ENCODE data around the gene PLAAT3.

- TF ChIP-seq, protein P1, sequence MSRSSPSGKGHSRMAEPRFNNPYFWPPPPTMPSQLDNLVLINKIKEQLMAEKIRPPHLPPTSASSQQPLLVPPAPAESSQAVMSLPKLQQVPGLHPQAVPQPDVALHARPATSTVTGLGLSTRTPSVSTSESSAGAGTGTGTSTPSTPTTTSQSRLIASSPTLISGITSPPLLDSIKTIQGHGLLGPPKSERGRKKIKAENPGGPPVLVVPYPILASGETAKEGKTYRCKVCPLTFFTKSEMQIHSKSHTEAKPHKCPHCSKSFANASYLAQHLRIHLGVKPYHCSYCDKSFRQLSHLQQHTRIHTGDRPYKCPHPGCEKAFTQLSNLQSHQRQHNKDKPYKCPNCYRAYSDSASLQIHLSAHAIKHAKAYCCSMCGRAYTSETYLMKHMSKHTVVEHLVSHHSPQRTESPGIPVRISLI (tag by site-specific recombination; IDR thresholded peaks at IDR 0.05) = no peak
- TF ChIP-seq REST (tag by site-specific recombination; IDR thresholded peaks at IDR 0.05) = no peak
- TF ChIP-seq ZNF610 (tag by site-specific recombination; IDR thresholded peaks at IDR 0.05; ENCODE audit: borderline replicate concordance) = no peak
- TF ChIP-seq TCF7L2 (IDR thresholded peaks at IDR 0.05; ENCODE audit: borderline replicate concordance, low read depth, low read length) = no peak
- TF ChIP-seq, protein P2, sequence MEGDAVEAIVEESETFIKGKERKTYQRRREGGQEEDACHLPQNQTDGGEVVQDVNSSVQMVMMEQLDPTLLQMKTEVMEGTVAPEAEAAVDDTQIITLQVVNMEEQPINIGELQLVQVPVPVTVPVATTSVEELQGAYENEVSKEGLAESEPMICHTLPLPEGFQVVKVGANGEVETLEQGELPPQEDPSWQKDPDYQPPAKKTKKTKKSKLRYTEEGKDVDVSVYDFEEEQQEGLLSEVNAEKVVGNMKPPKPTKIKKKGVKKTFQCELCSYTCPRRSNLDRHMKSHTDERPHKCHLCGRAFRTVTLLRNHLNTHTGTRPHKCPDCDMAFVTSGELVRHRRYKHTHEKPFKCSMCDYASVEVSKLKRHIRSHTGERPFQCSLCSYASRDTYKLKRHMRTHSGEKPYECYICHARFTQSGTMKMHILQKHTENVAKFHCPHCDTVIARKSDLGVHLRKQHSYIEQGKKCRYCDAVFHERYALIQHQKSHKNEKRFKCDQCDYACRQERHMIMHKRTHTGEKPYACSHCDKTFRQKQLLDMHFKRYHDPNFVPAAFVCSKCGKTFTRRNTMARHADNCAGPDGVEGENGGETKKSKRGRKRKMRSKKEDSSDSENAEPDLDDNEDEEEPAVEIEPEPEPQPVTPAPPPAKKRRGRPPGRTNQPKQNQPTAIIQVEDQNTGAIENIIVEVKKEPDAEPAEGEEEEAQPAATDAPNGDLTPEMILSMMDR (tag by site-specific recombination; IDR thresholded peaks at IDR 0.05) = no peak
- TF ChIP-seq INSM2 (tag by site-specific recombination; IDR thresholded peaks at IDR 0.05) = no peak
- TF ChIP-seq MEIS1 (CRISPR knock-in tag; IDR thresholded peaks at IDR 0.05; ENCODE audit: borderline replicate concordance) = no peak
- TF ChIP-seq ZNF558 (tag by site-specific recombination; IDR thresholded peaks at IDR 0.05) = no peak
- no peak for TF ChIP-seq ZNF202 (tag by site-specific recombination; IDR thresholded peaks at IDR 0.05; ENCODE audit: borderline replicate concordance)
- TF ChIP-seq, protein P3, sequence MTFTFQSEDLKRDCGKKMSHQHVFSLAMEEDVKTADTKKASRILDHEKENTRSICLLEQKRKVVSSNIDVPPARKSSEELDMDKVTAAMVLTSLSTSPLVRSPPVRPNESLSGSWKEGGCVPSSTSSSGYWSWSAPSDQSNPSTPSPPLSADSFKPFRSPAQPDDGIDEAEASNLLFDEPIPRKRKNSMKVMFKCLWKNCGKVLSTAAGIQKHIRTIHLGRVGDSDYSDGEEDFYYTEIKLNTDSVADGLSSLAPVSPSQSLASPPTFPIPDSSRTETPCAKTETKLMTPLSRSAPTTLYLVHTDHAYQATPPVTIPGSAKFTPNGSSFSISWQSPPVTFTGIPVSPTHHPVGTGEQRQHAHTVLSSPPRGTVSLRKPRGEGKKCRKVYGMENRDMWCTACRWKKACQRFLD (tag by site-specific recombination; IDR thresholded peaks at IDR 0.05) = no peak
- TF ChIP-seq ZFP3 (tag by site-specific recombination; IDR thresholded peaks at IDR 0.05; ENCODE audit: low read depth) = no peak
- no peak for TF ChIP-seq ZNF274 (IDR thresholded peaks at IDR 0.05; ENCODE audit: low read length)
- TF ChIP-seq ZNF274 (tag by site-specific recombination; IDR thresholded peaks at IDR 0.05; ENCODE audit: borderline replicate concordance) = no peak
- TF ChIP-seq ZNF354C (tag by site-specific recombination; IDR thresholded peaks at IDR 0.05; ENCODE audit: borderline replicate concordance, low read depth) = no peak
- TF ChIP-seq ZNF629 (tag by site-specific recombination; IDR thresholded peaks at IDR 0.05) = no peak
Observed at GRCh38 chr11:63641727-63642126, 27.5 kb upstream of the PLAAT3 start.
